Stimulated activated memory B cell treated with anti-CD40 and anti-IgM and Interleukin-4, amounts not matched to agents 10 μg/mL and 1 μg/mL and 100 μg/mL, for 72 hours (primary cell): ENCODE results near the gene PAWR.
"Not testable (repeated sequence)": the region's sequence is repeated elsewhere in the genome, so short reads cannot be mapped to it uniquely, and the experiment has no call there.

Experiments
- ATAC-seq: fragments of 150-1000 bp; cut with Tn5 transposase; 2 replicates; pipeline ENCODE4 v1.10.0; 2021
- H3K27ac Mint-ChIP-seq: one replicate; pipeline ENCODE4 v1.8.0; 2022; ENCODE audit warnings: mild to moderate bottlenecking, mixed read lengths
- H3K27me3 Mint-ChIP-seq: one replicate; pipeline ENCODE4 v1.8.0; 2022; ENCODE audit warnings: mixed read lengths
- H3K36me3 Mint-ChIP-seq: one replicate; pipeline ENCODE4 v1.8.0; 2022; ENCODE audit warnings: mixed read lengths
- H3K4me1 Mint-ChIP-seq: one replicate; pipeline ENCODE4 v1.8.0; 2022; ENCODE audit warnings: mixed read lengths
- H3K4me3 Mint-ChIP-seq: one replicate; pipeline ENCODE4 v1.8.0; 2022; ENCODE audit warnings: mild to moderate bottlenecking, moderate library complexity, mixed read lengths
- H3K9me3 Mint-ChIP-seq: one replicate; pipeline ENCODE4 v1.8.0; 2022; ENCODE audit warnings: mixed read lengths

The PAWR gene

DNA sequence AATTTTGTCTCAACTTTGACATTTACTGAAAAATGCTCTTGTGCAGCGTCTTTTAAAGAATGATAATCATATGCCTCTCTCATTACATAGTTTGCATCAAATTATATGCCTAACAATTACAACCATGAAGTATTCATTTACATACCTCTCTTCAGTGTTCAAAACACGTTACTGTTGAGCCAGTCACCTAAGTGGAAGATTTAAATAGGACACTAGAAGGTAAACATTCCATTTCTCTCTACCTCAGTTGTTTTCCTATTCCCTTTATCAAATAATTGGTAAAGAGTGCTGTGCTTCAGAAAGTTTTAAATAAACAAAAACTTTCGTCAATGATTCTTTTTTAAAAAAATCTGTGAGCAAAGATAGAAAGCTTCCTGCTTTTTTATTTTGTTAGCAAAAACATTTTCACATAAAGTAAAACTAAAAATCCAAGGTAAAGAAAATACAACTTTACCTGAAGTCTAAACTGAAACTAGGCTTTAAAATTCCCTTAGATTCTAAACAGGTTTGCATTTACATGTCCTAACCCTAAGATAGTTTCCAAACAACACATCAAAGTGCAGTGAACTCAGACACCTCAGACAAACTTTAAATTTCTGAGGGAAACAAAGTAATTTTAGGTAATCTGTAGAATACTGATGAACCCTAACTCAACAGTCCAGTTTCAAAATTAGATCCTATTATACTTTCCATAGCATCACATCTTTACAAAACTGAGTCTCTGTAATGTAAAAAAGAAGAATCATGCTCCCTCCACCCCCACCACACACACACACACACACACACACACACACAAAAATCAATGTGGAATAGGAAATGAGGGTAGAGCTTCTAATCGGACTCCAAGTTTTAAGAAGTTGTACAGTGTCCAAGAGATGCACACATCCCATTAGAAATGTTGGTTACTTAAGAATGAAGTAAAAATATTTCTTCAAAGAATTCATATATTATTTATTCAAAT lies 46.2 kb downstream of the PAWR start:
- Mint-ChIP-seq H3K27ac (no peak overlapping the region), H3K4me3 (no peak overlapping the region), H3K27me3 (no peaks in the 10 kb centered on the region), H3K9me3 (no peaks in the 10 kb centered on the region), H3K4me1 (peaks cover 13% of the 10 kb centered on the region), H3K36me3 (peaks cover 13% of the 10 kb centered on the region)
- ATAC-seq: no peak

DNA sequence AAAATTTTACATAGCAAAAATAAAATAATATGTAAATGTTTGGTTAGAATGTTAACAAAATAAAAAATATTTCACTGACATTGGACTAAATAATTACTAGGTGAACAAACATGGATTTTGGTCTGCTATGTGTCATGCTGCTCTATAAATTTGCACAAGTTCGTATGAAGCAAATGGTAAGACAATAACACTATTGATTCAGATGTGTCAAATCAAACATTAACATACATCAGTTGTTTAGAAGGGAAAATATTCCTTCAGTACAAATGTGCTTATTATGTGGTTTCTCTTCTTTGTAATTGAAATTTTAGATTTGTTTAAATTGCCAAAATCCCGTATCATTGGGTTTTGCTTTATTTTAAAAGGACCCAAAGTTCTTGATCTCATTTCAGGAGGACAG lies 46.9 kb downstream of the PAWR start:
- no peak overlapping the region for H3K4me3 Mint-ChIP-seq
- no peaks in the 10 kb centered on the region for H3K27me3 Mint-ChIP-seq
- no peaks in the 10 kb centered on the region for H3K9me3 Mint-ChIP-seq
- no peak overlapping the region for H3K27ac Mint-ChIP-seq
- peaks cover 13% of the 10 kb centered on the region for H3K4me1 Mint-ChIP-seq
- peaks cover 13% of the 10 kb centered on the region for H3K36me3 Mint-ChIP-seq
- ATAC-seq: no peak

DNA sequence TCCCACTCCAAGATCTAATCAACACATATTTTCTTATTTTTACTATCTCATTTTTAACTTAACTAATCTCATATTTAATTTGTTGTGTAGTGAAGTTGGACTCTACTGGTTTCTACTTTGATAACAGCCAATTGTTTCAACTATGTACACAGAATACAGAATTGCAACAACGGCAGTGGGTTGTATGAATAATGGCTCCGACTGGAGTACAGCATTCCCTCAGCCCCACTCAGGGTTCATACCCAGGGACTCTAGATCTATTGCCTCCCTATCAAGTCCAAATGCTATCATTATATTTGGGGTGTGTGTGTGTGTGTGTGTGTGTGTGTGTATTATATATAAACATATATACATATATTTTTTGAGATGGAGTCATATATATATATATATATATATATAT lies 52.3 kb downstream of the PAWR start:
- Mint-ChIP-seq H3K36me3 (no peaks in the 10 kb centered on the region), H3K27ac (no peak overlapping the region), H3K9me3 (no peaks in the 10 kb centered on the region), H3K27me3 (no peaks in the 10 kb centered on the region), H3K4me1 (peaks cover 18% of the 10 kb centered on the region), H3K4me3 (no peak overlapping the region)
- no peak for ATAC-seq

DNA sequence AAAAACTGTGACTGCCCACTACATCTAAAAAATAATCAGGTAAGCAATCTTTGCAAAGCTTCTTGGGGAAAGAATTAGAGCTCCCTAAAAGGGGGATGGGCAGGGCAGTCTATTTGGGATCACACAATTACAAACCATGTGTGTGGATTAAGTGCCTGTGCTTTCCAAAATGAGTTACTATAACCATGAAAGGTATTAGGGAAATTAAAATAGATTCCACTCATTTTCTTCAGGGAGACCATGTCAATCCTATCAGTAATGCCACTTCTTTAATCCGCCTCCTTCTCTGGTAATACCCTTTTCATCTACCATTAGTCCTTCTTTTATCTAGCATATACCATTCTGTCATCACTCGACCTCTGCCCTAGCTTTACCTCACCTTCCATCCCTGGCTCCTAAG lies 53.7 kb downstream of the PAWR start:
- Mint-ChIP-seq H3K9me3 (no peaks in the 10 kb centered on the region), H3K27me3 (no peaks in the 10 kb centered on the region), H3K4me1 (peaks cover 24% of the 10 kb centered on the region), H3K36me3 (no peaks in the 10 kb centered on the region), H3K4me3 (no peak overlapping the region), H3K27ac (no peak overlapping the region)
- ATAC-seq: no peak

DNA sequence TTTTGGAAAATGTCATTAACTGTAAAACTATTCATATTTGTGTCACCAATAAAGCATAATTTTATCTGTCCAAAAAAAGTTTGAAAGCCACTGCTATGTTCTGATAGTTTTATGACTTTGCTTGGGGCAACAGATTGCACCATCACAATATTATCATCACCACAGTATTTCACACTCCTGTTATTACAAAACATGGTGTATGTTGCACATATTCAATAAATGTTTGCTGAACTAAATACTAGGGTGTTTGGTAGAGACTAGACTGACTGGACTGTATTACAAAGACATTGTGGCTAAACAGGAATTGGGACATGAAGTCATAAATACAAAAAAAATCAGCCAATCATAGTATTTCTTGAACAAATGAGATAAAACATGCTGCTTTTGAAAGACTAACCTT lies 55.1 kb downstream of the PAWR start:
- ATAC-seq: no peak
- Mint-ChIP-seq H3K27me3 (no peaks in the 10 kb centered on the region), H3K4me1 (peaks cover 24% of the 10 kb centered on the region), H3K36me3 (no peaks in the 10 kb centered on the region), H3K27ac (no peak overlapping the region), H3K9me3 (no peaks in the 10 kb centered on the region), H3K4me3 (no peak overlapping the region)

DNA sequence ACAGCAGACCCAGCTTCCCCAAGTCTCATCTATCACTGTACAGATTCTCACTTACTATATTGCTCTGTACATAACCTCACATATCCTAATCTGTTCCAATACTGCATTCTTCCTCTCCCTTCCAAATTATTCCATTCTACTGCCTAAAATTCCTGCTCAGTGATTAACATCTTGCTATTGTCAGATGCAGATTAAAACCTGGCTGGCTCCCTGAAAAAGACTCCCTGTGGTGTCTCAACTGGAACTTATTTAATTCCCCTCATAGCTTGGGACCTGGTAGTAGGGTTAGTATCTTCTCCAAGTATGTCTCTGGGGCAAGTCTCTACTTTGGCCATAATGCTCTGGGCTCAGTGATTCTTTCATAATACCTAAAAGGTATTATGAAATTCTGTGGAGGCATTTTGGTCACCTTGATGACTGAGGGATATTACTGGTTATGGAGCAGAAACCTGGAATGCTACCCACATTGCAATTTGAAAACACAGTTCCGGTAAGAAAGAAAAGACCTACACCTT lies 55.8 kb downstream of the PAWR start:
- ATAC-seq: no peak
- Mint-ChIP-seq H3K9me3 (no peaks in the 10 kb centered on the region), H3K36me3 (no peaks in the 10 kb centered on the region), H3K27me3 (no peaks in the 10 kb centered on the region), H3K4me3 (no peak overlapping the region), H3K4me1 (peaks cover 19% of the 10 kb centered on the region), H3K27ac (no peak overlapping the region)

DNA sequence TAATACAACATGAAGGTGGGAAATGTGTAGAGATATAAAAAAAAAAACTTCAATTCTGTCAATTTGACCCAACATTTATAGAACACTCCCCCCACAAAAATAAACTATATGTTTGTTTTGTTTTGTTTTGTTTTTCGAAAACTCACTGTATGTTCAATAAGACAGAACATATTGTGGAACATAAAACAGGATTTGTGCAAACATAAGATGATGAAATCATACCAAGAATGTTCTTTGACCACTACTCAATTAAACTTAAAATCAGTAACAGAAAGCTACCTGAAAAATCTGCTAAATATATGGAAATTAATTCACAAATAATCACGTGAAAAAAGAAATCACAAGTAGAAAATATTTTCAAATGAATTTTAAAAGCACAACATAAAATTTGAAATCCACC lies 61.2 kb downstream of the PAWR start:
- H3K4me3 Mint-ChIP-seq: no peak overlapping the region
- H3K27me3 Mint-ChIP-seq: no peaks in the 10 kb centered on the region
- ATAC-seq: no peak
- peaks cover 12% of the 10 kb centered on the region for H3K4me1 Mint-ChIP-seq
- no peak overlapping the region for H3K27ac Mint-ChIP-seq
- peaks cover 4% of the 10 kb centered on the region for H3K9me3 Mint-ChIP-seq
- peaks cover 23% of the 10 kb centered on the region for H3K36me3 Mint-ChIP-seq

DNA sequence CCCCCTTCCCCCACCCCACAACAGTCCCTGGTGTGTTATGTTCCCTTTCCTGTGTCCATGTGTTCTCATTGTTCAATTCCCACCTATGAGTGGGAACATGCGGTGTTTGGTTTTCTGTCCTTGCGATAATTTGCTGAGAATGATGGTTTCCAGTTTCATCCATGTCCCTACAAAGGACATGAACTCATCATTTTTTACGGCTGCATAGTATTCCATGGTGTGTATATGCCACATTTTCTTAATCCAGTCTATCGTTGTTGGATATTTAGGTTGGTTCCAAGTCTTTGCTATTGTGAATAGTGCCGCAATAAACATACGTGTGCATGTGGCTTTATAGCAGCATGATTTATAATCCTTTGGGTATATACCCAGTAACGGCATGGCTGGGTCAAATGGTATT lies 64.0 kb downstream of the PAWR start:
- H3K9me3 Mint-ChIP-seq, H3K27ac Mint-ChIP-seq, H3K4me3 Mint-ChIP-seq: not testable (repeated sequence)

DNA sequence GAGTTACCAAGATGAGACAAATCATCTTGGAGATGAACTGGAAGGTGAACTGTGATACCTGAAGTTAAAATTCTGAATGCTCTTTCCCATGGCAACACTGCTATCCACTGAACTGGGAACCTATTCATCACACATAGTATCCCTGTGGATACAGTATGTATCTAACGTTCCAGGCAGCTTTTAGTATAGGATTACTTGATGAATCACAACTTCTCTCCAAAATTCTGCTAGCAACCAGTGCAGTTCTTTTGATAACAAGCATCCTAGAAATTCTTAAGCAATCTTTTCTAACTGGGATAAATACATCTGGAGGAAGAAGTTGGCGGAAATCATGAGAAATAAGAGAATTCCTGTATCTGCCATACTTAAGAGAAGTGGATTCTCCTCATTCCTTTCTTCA lies 66.4 kb downstream of the PAWR start:
- no peaks in the 10 kb centered on the region for H3K27me3 Mint-ChIP-seq
- H3K4me1 Mint-ChIP-seq: peaks cover 18% of the 10 kb centered on the region
- peaks cover 42% of the 10 kb centered on the region for H3K36me3 Mint-ChIP-seq
- H3K27ac Mint-ChIP-seq: no peak overlapping the region
- peaks cover 4% of the 10 kb centered on the region for H3K9me3 Mint-ChIP-seq
- H3K4me3 Mint-ChIP-seq: no peak overlapping the region
- no peak for ATAC-seq

More for the DNA sequence above, 64.0 kb downstream of the PAWR start:
- not testable (repeated sequence) for H3K27me3 Mint-ChIP-seq, ATAC-seq
- Mint-ChIP-seq H3K4me1 (peaks cover 17% of the 10 kb centered on the region), H3K36me3 (peaks cover 27% of the 10 kb centered on the region)

DNA sequence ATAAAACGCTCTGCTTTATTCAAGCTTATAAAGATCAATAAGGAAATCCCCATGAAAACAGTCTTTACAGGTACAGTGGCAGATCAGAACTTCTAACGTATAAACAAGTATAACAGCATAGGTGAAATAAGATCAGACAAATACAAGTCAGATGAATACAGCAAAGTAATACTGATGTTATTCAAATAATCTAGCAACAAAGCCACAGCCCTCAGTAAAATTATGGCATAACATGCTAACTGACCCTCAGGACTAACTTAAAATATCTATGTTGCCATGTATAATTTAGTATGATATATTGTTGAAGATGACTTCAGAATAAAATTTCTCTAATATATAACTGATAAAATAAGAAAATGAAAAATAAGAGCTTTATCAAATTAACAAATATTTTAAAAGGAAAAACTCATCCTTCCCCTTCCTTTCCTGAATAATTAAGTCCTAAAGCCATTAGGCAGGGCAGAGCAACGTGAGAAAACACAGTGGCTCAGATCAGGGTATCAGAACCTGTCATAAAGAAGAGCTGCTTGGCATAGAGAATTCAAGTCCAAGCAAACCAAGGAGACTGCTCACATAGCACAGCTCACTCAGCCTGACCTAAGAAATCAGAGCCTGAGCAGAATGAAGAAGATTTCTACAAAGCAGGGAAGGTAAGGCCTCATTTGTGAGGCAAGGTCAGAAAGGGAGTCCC lies 70.7 kb downstream of the PAWR start:
- Mint-ChIP-seq H3K9me3 (no peaks in the 10 kb centered on the region), H3K27me3 (no peaks in the 10 kb centered on the region), H3K27ac (no peak overlapping the region), H3K4me3 (no peak overlapping the region), H3K36me3 (peaks cover 36% of the 10 kb centered on the region), H3K4me1 (peaks cover 39% of the 10 kb centered on the region)
- no peak for ATAC-seq

DNA sequence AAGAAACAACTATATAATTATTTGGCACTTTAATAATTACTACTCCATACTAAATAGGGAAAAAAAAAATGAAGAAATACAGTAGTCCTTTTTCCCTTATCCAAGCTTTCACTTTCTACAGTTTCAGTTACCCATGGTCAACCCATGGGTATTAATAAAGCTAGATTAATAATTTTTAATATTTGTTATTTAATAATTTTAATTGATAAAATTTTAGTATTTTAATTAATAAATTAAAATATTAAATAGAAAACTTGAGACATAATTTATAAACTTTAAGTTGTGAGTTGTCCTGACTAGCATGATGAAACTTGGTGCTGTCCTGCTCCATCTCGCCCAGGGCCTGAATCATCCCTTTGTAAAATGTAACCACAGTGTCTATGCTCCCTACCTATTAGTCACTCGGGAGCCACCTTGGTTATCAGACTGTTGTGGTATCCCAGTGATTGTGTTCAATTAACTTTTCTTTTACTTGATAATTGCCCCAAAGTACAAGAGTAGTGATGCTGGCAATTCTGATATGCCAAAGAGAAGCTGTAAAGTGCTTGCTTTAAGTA lies 71.8 kb downstream of the PAWR start:
- no peak for ATAC-seq
- H3K27ac Mint-ChIP-seq: no peak overlapping the region
- H3K27me3 Mint-ChIP-seq: no peaks in the 10 kb centered on the region
- H3K4me1 Mint-ChIP-seq: peaks cover 39% of the 10 kb centered on the region
- H3K36me3 Mint-ChIP-seq: peaks cover 35% of the 10 kb centered on the region
- H3K9me3 Mint-ChIP-seq: no peaks in the 10 kb centered on the region
- H3K4me3 Mint-ChIP-seq: no peak overlapping the region

DNA sequence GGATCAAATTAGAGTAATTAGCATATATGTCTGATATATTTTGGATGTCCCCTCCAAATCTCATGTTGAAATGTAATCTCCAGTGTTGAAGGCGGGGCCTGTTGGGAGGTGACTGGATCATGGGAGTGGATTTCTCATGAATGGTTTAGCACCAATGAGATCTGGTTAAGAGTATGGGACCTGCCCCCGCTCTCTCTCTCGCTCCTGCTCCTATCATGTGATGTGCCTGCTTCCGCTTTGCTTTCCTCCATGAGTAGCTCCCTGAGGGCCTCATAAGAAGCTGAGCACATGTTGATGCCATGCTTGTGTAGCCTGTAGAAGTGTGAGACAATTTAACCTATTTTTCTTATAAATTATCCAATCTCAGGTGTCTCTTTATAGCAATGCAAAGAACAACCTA lies 73.1 kb downstream of the PAWR start:
- ATAC-seq: no peak
- Mint-ChIP-seq H3K4me1 (peaks cover 38% of the 10 kb centered on the region), H3K27me3 (no peaks in the 10 kb centered on the region), H3K4me3 (no peak overlapping the region), H3K27ac (no peak overlapping the region), H3K9me3 (no peaks in the 10 kb centered on the region), H3K36me3 (peaks cover 35% of the 10 kb centered on the region)

DNA sequence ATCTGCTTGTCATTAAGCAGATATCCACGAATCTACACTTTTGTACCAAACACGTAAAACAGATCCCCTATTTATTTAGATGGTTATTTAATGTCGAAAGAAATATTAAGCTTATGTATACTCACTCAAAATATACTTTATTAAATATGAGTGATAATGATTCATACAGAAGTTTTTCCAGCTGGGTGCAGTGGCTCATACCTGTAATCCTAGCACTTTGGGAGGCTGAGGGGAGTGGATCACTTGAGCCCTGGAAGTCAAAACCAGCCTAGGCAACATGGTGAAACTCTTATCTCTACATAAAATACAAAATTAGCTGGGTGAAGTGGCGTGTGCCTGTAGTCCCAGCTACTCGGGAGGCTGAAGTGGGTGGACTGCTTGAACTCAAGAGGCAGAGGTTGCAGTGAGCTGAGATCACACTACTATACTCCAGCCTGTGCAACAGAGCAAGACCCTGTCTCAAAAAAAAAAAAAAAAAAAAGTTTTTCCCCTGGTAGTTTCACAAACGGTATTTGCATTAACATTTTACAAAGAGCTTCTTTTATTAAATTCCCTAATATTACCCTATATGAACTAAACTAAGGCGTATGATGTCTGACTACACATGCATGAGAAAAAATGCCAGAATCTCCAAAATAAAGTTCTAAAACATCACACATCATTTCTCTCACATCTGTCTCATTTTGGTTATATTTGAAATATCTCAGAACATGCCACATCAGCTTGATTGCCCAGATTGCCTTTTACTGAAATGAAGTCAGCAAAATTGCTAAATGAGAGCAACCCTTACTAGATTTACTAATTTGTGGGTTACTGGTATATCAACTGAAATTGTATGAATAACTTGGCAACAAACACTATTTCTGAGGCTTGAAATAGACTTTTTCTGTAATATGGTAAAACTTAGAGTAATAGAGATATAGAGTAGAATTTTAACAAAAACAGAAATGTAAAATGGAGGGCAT lies 74.9 kb downstream of the PAWR start:
- no peak for ATAC-seq

DNA sequence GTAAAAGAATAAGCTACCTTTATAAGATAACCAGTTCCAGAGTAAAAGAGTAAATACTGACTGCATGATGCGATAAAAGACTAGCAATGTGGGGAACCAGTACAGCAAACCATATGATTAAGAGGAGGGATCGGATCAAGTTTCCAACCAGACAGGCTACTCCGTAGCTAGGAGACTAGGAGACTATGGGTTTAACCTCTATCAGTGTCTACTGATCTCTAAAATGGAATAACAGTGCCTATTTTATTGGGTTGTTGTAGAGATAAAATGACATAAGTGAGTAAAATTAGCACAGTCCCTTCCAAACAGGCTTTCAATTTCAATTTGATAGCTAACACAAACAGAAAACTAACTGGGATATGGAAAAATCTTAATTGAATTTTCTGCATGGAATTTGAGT lies 76.0 kb downstream of the PAWR start:
- peaks cover 32% of the 10 kb centered on the region for H3K4me1 Mint-ChIP-seq
- peaks cover 31% of the 10 kb centered on the region for H3K36me3 Mint-ChIP-seq
- H3K27ac Mint-ChIP-seq: no peak overlapping the region
- H3K9me3 Mint-ChIP-seq: no peaks in the 10 kb centered on the region
- H3K27me3 Mint-ChIP-seq: no peaks in the 10 kb centered on the region
- ATAC-seq: no peak
- H3K4me3 Mint-ChIP-seq: no peak overlapping the region

More for the DNA sequence above, 74.9 kb downstream of the PAWR start:
- Mint-ChIP-seq H3K27ac (no peak overlapping the region), H3K9me3 (no peaks in the 10 kb centered on the region), H3K27me3 (no peaks in the 10 kb centered on the region), H3K36me3 (peaks cover 29% of the 10 kb centered on the region), H3K4me3 (no peak overlapping the region), H3K4me1 (peaks cover 32% of the 10 kb centered on the region)
